NCI-H187 treated with DMSO at 0.1 percent for 48 hours (cell line): Measurements from ENCODE around the gene SPTSSB.

Source experiments
- DNase-seq: peaks from one replicate; lab custom pipeline; 2025; lab: John Stamatoyannopoulos, UW

Gene SPTSSB

DNA sequence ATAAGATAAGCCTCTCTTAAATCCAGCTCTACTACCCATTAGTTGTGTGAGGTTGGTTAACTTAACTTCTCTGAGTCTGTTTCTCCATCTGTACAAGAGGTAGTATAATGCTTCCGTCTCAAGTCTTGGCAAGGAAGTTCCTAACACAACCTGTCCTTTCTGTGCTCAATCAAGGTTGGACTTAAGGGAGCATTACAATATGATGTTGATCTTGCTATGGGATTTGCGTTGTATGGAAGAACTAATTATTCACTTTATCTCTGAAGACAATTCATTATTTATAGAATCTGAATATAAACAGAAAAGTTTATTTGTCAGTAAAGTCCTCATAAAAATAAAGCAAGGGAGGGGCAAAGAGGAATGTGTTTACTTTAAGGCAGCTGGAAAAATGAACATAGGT is 18.9 kb upstream of the SPTSSB start:
- no peak for DNase-seq

DNA sequence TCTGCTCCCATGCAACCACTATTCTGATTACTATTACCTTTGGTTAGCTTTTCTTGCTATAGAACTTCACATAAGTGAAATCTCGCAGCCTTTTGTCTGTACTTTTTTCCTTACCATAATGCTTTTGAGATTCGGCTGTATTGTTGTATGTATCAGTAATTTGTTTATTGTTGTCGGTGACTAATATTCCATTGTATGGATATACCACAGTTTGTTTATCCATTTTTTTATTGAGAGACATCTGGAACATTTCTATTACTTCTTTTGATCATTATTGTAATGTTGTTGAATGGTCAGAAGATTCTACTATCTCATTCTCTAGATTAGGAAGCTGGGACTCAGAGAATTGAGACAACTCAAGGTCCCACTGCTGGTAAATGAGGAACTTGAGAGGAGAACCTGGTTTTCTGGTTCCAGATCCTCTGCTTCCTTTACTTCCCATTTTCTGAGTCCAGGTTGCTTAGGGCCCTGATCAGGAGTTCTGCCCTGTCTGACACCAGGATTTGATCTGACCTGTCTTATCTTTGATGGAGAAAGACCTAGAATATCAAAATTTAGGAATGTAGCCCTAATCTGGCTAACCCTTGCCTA is 18.2 kb upstream of the SPTSSB start:
- DNase-seq = no peak

GRCh38 chr3:161388855-161389254 is 17.5 kb upstream of the SPTSSB start:
- no peak for DNase-seq

GRCh38 chr3:161386991-161387770 is 15.9 kb upstream of the SPTSSB start:
- no peak for DNase-seq

DNA sequence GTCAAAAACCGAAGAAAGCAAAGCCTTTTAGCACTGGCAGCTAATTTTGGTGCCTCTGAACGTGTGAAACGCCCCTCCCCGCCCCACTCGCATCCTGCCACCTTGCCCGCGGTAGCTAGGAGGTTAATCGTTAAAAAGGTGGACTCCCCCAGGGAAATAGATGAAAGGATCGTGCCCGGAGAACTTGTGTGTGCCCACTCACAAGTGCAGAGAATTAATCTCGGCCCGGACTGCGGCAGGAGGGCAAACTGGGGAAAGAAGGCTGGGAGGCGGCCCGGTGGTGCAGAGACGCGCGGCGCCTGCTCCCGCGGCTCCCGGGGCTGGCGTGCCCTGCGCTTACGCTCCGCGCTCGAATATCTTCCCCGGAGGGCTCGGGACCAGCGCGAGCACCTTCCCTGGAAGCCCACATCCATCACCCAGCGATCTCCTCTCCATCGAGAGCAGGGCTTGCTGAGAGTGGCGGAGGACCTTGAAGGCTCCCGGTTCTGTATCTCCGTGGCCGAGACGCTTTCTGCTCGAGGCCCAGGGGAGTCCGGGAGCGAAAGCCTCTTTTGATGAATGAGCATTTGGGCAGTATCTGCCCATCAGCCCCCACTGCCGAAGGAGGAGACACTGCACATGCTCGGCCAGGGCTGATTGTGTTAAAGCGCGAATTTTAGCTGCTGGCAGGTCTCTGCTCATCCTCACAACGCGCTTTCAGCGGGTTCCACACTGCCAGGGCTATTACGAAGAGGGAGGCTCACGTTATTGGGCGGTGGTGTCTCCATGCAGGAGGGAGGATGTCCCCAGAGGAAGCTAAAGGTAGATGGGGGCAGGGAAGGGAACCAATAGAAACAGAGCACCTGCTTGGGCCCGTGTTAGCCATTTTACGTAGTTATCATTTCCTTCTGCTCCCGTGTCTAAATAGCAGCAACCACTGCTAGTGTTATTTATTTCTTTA is 1.3 kb upstream of the SPTSSB start:
- DNase-seq = no peak

DNA sequence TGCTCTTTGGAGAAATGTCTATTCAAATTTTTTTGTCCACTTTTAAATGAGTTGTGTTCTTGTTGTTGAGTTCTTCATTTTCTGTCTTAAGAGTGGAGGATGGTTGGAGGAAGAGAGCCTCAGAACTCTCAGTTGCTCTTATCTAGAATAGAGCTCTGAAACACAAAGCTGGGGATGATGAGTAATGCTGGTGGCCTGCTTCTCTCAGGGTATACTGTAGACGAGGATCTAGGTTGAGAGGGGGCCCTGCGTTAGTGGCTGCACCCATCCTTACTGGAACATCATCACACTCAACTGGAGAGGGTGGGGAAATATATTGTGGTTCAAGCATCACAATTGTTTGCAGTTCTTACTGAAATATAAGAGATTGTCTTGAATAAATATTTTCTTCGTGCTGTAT is 1.8 kb downstream of the SPTSSB start:
- DNase-seq = no peak

DNA sequence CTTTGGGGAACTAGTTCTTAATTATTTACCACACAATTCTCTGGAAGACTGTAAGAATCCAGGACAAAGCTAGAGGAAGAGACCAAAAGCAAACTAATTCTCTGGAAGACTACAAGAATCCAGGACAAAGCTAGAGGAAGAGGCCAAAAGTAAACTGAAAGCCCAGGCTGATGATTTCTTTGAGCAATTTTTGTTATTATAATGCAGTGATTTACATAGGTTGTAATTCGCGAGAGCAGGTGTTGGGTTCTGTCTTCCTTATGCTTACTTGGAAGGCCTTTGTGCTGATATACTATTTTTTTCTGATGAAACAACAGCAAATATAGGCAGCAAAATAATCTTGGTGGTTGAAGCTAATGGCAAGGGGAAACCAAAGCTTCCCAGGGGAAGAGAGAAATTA is 5.2 kb downstream of the SPTSSB start:
- DNase-seq = no peak

GRCh38 chr3:161358488-161358887 is 12.8 kb downstream of the SPTSSB start:
- DNase-seq = no peak

DNA sequence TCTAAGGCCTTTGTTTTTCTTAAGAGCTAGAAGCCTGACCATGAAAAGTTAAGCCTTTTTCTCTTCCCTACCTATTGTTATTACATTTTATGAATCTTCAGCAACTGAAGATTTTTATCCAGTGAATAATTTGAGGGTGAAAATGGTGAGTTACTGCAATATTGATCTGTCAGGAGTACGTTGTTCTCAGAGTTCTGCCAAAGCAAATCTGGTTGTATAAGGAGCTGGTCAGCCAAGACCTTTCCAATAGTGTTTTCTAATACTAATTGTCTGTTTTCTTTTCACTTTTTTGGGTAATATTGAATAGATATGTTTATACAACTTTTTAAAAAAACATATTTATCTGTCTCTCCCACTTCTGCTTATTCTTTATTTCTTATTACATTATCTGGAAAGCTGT is 15.0 kb downstream of the SPTSSB start:
- DNase-seq = no peak

DNA sequence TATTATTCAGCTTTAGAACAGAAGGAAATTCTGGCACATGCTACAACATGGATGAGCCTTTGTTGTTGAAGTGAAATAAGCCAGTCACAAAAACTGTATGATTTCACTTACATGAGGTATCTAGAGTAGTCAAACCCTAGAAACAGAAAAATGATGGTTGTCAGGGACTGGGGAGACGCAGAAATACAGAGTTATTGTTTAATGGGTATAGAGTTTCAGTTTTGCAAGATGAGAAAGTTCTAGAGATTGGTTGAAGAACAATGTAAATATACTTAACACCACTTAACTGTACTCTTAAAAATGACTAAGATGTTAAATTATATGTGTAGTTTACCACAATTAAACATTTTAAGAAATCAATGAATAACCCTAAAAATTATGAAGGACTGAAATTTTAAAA is 15.8 kb downstream of the SPTSSB start:
- no peak for DNase-seq

- no peak for DNase-seq
Measured at GRCh38 chr3:161354554-161354953, 16.8 kb downstream of the SPTSSB start.

GRCh38 chr3:161351330-161351729 is 20.0 kb downstream of the SPTSSB start:
- no peak for DNase-seq

DNA sequence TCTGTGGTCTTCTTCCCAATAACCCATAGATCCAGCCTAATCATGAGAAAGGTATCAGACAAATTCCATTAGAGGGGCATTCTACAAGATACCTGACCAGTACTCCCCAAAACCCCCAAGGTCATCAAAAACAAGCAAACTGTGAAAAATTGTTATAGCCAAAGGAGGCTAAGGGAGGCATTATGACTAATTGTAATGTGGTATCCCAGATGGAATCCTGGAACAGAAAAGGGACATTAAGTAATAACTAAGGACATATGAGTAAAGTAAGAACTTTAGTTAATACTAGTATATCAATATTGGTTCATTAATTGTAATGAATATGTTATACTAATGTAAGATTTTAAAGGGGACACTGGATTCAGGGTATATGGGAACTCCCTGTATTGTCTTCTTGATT is 20.4 kb downstream of the SPTSSB start:
- DNase-seq = no peak

DNA sequence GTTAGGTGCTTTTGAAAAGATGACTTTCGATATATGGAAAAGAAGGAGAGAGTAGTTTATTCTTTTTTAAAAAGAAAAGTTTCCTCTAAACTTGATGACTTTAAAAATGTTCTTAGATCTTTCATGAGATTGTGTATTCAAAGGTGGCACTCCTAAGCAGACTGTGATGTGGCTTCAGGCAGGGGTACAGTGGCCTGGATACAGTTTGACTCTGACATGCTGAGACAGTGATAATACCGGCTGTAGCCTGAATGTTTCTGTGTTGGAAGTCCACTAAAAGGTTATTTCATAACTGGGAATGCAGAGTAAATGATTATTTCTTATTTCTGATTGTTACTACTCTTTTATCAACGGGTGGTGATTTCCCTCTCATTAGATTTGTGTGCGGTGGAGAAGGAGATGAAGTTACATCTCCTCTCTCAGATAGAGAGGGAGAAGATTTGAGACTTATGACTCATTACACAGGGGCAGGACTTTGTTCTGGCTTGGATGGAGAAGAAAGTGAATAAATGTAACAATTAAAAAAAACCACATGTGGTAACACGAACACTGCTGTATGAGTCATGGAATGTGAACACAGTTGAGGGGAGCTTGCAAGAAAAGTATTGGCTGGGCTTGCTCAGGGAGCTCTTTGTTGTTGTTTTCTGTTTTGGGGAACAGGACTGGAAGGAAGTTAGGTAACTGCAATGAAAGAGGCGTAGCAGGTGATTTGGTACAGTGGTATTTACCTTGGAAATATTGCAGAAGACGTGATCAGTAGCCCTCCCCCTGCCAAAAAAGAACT is 21.6 kb downstream of the SPTSSB start:
- DNase-seq = no peak

- DNase-seq = no peak
Measured at GRCh38 chr3:161348796-161349400, 22.4 kb downstream of the SPTSSB start.

- no peak for DNase-seq
Measured at GRCh38 chr3:161347726-161348125, 23.6 kb downstream of the SPTSSB start.

DNA sequence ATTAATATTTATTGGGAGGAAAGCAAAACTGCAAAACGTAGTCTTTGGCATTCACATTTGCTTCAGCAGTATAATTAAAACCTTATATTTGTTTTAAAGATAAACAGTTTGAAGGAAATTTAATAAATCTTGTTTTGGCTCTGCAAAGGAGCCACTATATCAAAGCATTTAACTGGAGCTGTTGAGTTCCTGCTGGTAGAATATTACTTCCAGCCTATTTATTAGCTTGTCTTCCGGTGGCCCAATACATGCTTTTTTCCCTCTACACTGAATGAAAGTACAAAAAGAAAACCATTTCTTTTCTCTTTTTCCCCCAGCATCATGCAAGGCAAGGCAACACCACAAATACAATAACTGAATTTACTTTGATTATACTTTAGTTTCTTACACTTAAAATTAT is 26.3 kb downstream of the SPTSSB start:
- no peak for DNase-seq

- no peak for DNase-seq
Measured at GRCh38 chr3:161343986-161344385, 27.3 kb downstream of the SPTSSB start.

GRCh38 chr3:161343540-161343939 is 27.8 kb downstream of the SPTSSB start:
- no peak for DNase-seq

DNA sequence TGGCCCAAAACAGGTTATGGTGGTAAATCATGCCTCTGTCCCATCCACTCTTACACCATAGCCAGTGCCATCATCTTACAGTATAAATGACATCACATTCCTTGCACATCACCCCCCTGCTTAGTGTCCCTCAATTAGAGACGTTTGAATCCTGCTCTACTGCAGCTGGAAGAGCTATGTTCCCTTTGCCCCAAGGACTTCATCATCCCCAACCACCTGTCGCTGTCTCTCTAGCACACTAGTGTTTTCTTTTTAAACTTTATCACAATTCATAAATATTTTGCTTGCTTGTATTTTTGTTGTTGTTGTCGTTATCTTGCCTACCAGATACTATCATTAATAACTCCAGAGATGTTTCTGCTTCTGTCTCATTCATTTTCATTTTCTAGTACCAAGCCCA is 28.7 kb downstream of the SPTSSB start:
- DNase-seq = no peak
